ENCODE results near the gene P4HB. TPM values are rescaled to one million over a fixed set of nuclear protein-coding genes. Genes with fewer than 3 reads are reported as not detected.

The P4HB gene
- total and polyA plus RNA-seq, 10 of the 15 experiments (the other 5 are each of a cell fraction or from before 2014, with no cell fraction given) = 4.7 to 549 (median 361) TPM

- ChIA-PET CTCF (no interaction called here), RAD21 (ENCODE audit: unreplicated experiment) (no interaction called here), POLR2A (interaction anchor here (0.6 kb wide), 1 partner anchor 18 kb away, joined by 3 read pairs; no protein-coding TSS in a partner anchor), SMC1A (ENCODE audit: uncharacterized antibody, unreplicated experiment) (no interaction called here)
- intact Hi-C loops (cut with micrococcal nuclease; ENCODE audit: unreplicated experiment) (no loop called here), in situ Hi-C loops (cut with MboI) (no loop called here)
- Histone ChIP-seq H3K9me3 (replicated peaks; ENCODE audit: control insufficient read depth, insufficient read depth, low read length) (no peaks in the 10 kb centered on the region), H2AFZ (ENCODE audit: control insufficient read depth, low read depth, low read length) (no peak overlapping the region), H3K36me3 (ENCODE audit: control insufficient read depth in 2 of 2, insufficient read depth in 2 of 2, low read length in 1 of 2) (peaks cover 0 to 2% of the 10 kb centered on the region in 2 experiments; a peak in 3 of 4 replicates), H3K79me2 (ENCODE audit: control insufficient read depth, insufficient read depth, low read length) (peaks cover 9% of the 10 kb centered on the region), H3K9ac (ENCODE audit: control insufficient read depth, insufficient read depth, low read length) (no peak overlapping the region), H4K20me1 (ENCODE audit: control insufficient read depth, insufficient read depth) (no peaks in the 10 kb centered on the region), H3K4me1 (ENCODE audit: control insufficient read depth, insufficient read depth, low read length) (peaks cover 5% of the 10 kb centered on the region; the same call in 1 of the 2 replicates), H3K27ac (ENCODE audit: control insufficient read depth, insufficient read depth) (no peak overlapping the region), H3K27me3 (replicated peaks in 1 of 2; ENCODE audit: control insufficient read depth in 2 of 2, insufficient read depth in 2 of 2, low read length in 1 of 2) (no peaks in the 10 kb centered on the region; a peak in 1 of 4 replicates), H3K4me2 (ENCODE audit: control insufficient read depth, insufficient read depth) (no peak overlapping the region), H3K4me3 (no peak overlapping the region)
- 92% methylated on average over 16 of the region's 16 CpGs for WGBS (ENCODE audit: insufficient coverage, insufficient replicate concordance, low lambda C conversion rate, missing lambda C conversion rate)
- no peak for DNase-seq (ENCODE audit: low read depth, low spot score)
- BruUV-seq (replicated peaks) = no TSS peak
- FAIRE-seq = no peak
- no peak for ATAC-seq
- TF ChIP-seq SIX5 (IDR thresholded peaks at IDR 0.05; ENCODE audit: low read depth, low read length, severe bottlenecking) (no peak), TAF1 (IDR thresholded peaks at IDR 0.05; ENCODE audit: borderline replicate concordance, low read depth, low read length) (no peak), BHLHE40 (IDR thresholded peaks at IDR 0.05; ENCODE audit: borderline replicate concordance in 1 of 2, low read depth in 2 of 2, low read length in 1 of 2) (no peak), POLR2A (IDR thresholded peaks at IDR 0.05; ENCODE audit: low read depth, low read length) (no peak; the same call in 1 of the 2 replicates), RAD51 (IDR thresholded peaks at IDR 0.05) (no peak)
- TF ChIP-seq, protein P1, sequence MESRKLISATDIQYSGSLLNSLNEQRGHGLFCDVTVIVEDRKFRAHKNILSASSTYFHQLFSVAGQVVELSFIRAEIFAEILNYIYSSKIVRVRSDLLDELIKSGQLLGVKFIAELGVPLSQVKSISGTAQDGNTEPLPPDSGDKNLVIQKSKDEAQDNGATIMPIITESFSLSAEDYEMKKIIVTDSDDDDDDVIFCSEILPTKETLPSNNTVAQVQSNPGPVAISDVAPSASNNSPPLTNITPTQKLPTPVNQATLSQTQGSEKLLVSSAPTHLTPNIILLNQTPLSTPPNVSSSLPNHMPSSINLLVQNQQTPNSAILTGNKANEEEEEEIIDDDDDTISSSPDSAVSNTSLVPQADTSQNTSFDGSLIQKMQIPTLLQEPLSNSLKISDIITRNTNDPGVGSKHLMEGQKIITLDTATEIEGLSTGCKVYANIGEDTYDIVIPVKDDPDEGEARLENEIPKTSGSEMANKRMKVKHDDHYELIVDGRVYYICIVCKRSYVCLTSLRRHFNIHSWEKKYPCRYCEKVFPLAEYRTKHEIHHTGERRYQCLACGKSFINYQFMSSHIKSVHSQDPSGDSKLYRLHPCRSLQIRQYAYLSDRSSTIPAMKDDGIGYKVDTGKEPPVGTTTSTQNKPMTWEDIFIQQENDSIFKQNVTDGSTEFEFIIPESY (IDR thresholded peaks at IDR 0.05) = no peak
- TF ChIP-seq, protein P2, sequence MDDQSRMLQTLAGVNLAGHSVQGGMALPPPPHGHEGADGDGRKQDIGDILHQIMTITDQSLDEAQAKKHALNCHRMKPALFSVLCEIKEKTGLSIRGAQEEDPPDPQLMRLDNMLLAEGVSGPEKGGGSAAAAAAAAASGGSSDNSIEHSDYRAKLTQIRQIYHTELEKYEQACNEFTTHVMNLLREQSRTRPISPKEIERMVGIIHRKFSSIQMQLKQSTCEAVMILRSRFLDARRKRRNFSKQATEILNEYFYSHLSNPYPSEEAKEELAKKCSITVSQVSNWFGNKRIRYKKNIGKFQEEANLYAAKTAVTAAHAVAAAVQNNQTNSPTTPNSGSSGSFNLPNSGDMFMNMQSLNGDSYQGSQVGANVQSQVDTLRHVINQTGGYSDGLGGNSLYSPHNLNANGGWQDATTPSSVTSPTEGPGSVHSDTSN (IDR thresholded peaks at IDR 0.05; ENCODE audit: insufficient replicate concordance, low read depth, low read length) = no peak
Observed at GRCh38 chr17:81905424-81905875, 45.1 kb upstream of the P4HB start.
